GM04504 (cell line): ENCODE measurements around the gene CDK9.
"Not testable (repeated sequence)": the region's sequence is repeated elsewhere in the genome, so short reads cannot be mapped to it uniquely, and the experiment has no call there.

Experiments used
- DNase-seq: peaks from one replicate; pipeline ENCODE4 v3.0.0-alpha.2; 2012; ENCODE audit warnings: low read depth

The CDK9 gene

GRCh38 chr9:127785933-127786772 lies at the start of gene CDK9:
Gene CDK9 (plus strand): TSS chr9:127786034. CDS start chr9:127786149, 115 bp downstream.
- peak; percentile 68 for DNase-seq

- no peak for DNase-seq
Measured at GRCh38 chr9:127738666-127739065, 47.2 kb upstream of the CDK9 start.

- DNase-seq, result no peak
Measured at GRCh38 chr9:127739614-127740330, 46.1 kb upstream of the CDK9 start.

- peak; percentile 22 for DNase-seq
Measured at GRCh38 chr9:127741831-127742434, 43.9 kb upstream of the CDK9 start.

GRCh38 chr9:127742435-127743088 lies 43.3 kb upstream of the CDK9 start:
- peak; percentile 68 for DNase-seq

- DNase-seq, result no peak
Measured at GRCh38 chr9:127744398-127745110, 41.3 kb upstream of the CDK9 start.

GRCh38 chr9:127746959-127747569 lies 38.8 kb upstream of the CDK9 start:
- DNase-seq, result no peak

GRCh38 chr9:127749090-127749787 lies 36.6 kb upstream of the CDK9 start:
- DNase-seq, result no peak

- DNase-seq, result no peak
Measured at GRCh38 chr9:127751269-127752054, 34.4 kb upstream of the CDK9 start.

GRCh38 chr9:127753148-127753547 lies 32.7 kb upstream of the CDK9 start:
- DNase-seq, result no peak

GRCh38 chr9:127753622-127754021 lies 32.2 kb upstream of the CDK9 start:
- no peak for DNase-seq

GRCh38 chr9:127754099-127755060 lies 31.5 kb upstream of the CDK9 start:
- no peak for DNase-seq

- no peak for DNase-seq
Measured at GRCh38 chr9:127755061-127756060, 30.5 kb upstream of the CDK9 start.

GRCh38 chr9:127756233-127756632 lies 29.6 kb upstream of the CDK9 start:
- DNase-seq, result no peak

- not testable (repeated sequence) for DNase-seq
Measured at GRCh38 chr9:127756776-127757175, 29.1 kb upstream of the CDK9 start.

GRCh38 chr9:127758843-127759242 lies 27.0 kb upstream of the CDK9 start:
- DNase-seq, result no peak

GRCh38 chr9:127761061-127761460 lies 24.8 kb upstream of the CDK9 start:
- DNase-seq, result no peak
